ENCODE results near the gene CDH23.

DNA sequence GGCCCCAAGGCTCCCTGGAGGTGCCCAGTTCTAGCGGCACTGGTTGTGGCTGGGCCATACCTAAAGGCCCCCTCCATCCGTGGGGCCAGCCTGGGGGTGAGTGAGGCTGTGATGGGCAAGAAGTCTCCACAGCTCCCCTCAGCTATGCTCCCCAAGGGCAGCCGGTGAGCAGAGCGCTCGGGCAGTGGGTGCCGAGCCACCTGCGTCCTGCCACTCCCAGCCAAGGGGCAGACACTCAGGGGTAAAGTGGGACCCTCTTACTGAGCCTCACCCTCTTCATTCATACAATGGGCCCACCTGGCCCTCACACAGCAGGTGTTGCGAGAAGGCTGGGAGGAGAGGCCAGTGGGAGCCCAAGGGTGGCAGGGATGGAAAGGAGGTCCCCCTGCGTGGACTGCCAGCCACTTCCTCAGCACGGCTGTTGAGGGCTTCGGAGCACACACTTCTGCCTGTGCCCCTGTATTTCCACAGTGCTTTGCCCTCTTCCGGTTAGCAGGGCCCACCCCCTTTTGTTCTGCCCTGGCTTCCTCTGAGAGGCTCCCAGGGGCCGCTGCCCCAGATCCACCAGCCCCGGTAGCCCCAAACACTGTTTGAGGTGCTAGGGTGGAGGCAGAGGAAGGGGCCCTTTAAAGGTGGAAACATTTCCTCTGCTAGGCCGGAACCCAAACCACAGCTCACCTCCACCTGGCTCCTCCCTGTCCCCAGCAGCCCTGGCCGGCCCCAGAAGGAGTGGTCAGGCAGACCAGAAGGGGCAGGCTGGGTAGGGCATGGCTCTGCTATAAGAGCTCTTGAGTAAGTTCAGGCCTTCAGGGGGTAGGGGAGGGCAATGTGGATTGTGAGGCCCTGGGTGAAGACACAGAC lies 339.2 kb downstream of the CDH23 start:
- TF ChIP-seq, protein P1, sequence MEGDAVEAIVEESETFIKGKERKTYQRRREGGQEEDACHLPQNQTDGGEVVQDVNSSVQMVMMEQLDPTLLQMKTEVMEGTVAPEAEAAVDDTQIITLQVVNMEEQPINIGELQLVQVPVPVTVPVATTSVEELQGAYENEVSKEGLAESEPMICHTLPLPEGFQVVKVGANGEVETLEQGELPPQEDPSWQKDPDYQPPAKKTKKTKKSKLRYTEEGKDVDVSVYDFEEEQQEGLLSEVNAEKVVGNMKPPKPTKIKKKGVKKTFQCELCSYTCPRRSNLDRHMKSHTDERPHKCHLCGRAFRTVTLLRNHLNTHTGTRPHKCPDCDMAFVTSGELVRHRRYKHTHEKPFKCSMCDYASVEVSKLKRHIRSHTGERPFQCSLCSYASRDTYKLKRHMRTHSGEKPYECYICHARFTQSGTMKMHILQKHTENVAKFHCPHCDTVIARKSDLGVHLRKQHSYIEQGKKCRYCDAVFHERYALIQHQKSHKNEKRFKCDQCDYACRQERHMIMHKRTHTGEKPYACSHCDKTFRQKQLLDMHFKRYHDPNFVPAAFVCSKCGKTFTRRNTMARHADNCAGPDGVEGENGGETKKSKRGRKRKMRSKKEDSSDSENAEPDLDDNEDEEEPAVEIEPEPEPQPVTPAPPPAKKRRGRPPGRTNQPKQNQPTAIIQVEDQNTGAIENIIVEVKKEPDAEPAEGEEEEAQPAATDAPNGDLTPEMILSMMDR (IDR thresholded peaks at IDR 0.05): no peak
- no peak for TF ChIP-seq ZFX (IDR thresholded peaks at IDR 0.05; ENCODE audit: borderline replicate concordance)

Measured in 22Rv1 (cell line).